ENCODE results near the gene ATAD5.

Gene ATAD5

DNA sequence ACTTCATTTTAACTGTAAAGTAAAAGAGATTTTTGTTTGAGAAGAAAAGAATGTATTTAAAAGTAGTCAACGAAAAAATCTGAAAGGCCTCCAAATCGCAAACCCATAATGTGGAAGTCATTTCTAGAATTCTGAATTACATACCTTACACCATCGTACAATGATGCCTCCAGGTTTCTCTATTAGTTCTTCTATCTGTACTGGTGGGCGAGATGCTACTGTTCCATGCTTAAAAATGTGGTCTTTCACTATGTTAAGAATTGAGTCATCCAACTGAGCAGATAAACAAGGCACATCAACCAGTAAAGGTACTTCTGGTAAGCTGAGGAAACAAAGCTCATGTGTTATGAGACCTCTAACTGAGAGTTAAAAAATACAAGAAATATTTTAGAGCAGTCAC, 35.8 kb upstream of the ATAD5 start:
- Histone ChIP-seq H2AFZ (ENCODE audit: low read depth, low read length, severe bottlenecking) (no peak overlapping the region), H3K36me3 (ENCODE audit: low read length) (peaks cover 35% of the 10 kb centered on the region), H3K27me3 (ENCODE audit: low read length) (no peaks in the 10 kb centered on the region), H3K9me2 (replicated peaks; ENCODE audit: insufficient read depth, low read length) (no peaks in the 10 kb centered on the region), H3K9me3 (ENCODE audit: insufficient read depth, low read length) (no peaks in the 10 kb centered on the region), H3F3A (ENCODE audit: insufficient read depth) (peaks cover 49% of the 10 kb centered on the region), H3K9ac (ENCODE audit: low read length) (no peak overlapping the region), H3K4me3 (ENCODE audit: insufficient read depth, low read length, poor library complexity, severe bottlenecking) (no peak overlapping the region), H3K27ac (ENCODE audit: low read depth, low read length) (no peak overlapping the region), H4K20me1 (ENCODE audit: low read depth, low read length) (no peaks in the 10 kb centered on the region), H3K4me2 (ENCODE audit: low read depth, low read length, poor library complexity, severe bottlenecking) (no peak overlapping the region), H3K79me2 (ENCODE audit: insufficient read depth, low read length) (no peaks in the 10 kb centered on the region)
- TF ChIP-seq, protein P1, sequence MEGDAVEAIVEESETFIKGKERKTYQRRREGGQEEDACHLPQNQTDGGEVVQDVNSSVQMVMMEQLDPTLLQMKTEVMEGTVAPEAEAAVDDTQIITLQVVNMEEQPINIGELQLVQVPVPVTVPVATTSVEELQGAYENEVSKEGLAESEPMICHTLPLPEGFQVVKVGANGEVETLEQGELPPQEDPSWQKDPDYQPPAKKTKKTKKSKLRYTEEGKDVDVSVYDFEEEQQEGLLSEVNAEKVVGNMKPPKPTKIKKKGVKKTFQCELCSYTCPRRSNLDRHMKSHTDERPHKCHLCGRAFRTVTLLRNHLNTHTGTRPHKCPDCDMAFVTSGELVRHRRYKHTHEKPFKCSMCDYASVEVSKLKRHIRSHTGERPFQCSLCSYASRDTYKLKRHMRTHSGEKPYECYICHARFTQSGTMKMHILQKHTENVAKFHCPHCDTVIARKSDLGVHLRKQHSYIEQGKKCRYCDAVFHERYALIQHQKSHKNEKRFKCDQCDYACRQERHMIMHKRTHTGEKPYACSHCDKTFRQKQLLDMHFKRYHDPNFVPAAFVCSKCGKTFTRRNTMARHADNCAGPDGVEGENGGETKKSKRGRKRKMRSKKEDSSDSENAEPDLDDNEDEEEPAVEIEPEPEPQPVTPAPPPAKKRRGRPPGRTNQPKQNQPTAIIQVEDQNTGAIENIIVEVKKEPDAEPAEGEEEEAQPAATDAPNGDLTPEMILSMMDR (IDR thresholded peaks at IDR 0.05; ENCODE audit: insufficient read depth, low read length, poor library complexity, severe bottlenecking) = no peak
- no peak for TF ChIP-seq EZH2phosphoT487 (conservative IDR thresholded peaks at IDR 0.05; ENCODE audit: low read length)

DNA sequence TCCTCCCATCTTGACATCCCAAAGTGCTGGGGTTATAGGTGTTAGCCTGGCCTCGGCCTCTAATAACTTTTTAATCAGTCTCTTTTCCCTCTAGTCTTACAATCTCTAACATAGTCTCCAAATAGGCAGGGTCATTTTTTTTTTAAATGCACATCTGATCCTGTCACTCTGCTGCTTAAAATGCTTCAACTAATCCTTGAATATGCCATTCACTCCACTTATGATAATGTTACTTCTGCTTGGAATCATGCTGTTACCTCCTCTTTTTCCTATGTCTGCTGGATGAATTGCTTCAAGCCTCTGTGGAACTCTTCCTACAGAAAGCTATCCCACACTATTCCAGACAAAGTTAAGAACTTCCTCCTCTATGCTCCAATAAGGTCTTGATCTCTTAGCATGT, 30.1 kb upstream of the ATAD5 start:
- Histone ChIP-seq H3F3A (ENCODE audit: insufficient read depth) (peaks cover 13% of the 10 kb centered on the region; the same call in 1 of the 2 replicates), H3K79me2 (ENCODE audit: insufficient read depth, low read length) (peaks cover 26% of the 10 kb centered on the region), H3K27me3 (ENCODE audit: low read length) (no peaks in the 10 kb centered on the region), H3K4me3 (ENCODE audit: insufficient read depth, low read length, poor library complexity, severe bottlenecking) (no peak overlapping the region), H3K4me2 (ENCODE audit: low read depth, low read length, poor library complexity, severe bottlenecking) (no peak overlapping the region), H3K27ac (ENCODE audit: low read depth, low read length) (no peak overlapping the region), H3K9me3 (ENCODE audit: insufficient read depth, low read length) (no peaks in the 10 kb centered on the region), H4K20me1 (ENCODE audit: low read depth, low read length) (no peaks in the 10 kb centered on the region), H2AFZ (ENCODE audit: low read depth, low read length, severe bottlenecking) (no peak overlapping the region), H3K9ac (ENCODE audit: low read length) (no peak overlapping the region), H3K9me2 (replicated peaks; ENCODE audit: insufficient read depth, low read length) (no peaks in the 10 kb centered on the region), H3K36me3 (ENCODE audit: low read length) (peaks cover 35% of the 10 kb centered on the region)
- no peak for TF ChIP-seq EZH2phosphoT487 (conservative IDR thresholded peaks at IDR 0.05; ENCODE audit: low read length)
- TF ChIP-seq, protein P1 (IDR thresholded peaks at IDR 0.05; ENCODE audit: insufficient read depth, low read length, poor library complexity, severe bottlenecking) = no peak

DNA sequence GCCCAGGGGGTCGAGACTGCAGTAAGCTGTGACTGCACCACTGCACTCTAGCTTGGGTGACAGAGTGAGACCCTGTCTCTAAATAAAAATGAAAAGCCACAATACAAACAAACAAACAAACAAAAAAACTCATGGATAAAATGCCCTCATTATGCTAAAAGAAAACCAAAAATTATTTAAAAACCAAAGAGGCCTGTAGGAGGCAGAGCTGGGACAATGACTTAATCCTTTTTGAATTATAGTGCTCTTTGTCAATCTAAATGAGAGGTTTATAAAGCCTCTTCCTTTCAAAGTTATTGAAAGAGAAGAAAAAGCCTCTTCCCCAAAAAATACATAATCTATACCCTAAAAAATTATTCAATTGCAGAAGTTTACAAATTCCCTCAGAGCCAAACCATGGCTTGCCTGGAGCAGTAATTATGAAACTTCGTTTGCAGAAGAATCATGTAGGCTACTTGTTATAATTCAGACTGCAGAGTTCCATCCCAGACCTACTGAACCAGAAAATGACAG, 25.8 kb upstream of the ATAD5 start:
- TF ChIP-seq EZH2phosphoT487 (conservative IDR thresholded peaks at IDR 0.05; ENCODE audit: low read length) = no peak
- TF ChIP-seq, protein P1 (IDR thresholded peaks at IDR 0.05; ENCODE audit: insufficient read depth, low read length, poor library complexity, severe bottlenecking) = no peak
- Histone ChIP-seq H3K9me2 (replicated peaks; ENCODE audit: insufficient read depth, low read length) (no peaks in the 10 kb centered on the region), H2AFZ (ENCODE audit: low read depth, low read length, severe bottlenecking) (no peak overlapping the region), H3K27me3 (ENCODE audit: low read length) (no peaks in the 10 kb centered on the region), H3F3A (ENCODE audit: insufficient read depth) (peaks cover 36% of the 10 kb centered on the region), H3K9me3 (ENCODE audit: insufficient read depth, low read length) (no peaks in the 10 kb centered on the region), H3K79me2 (ENCODE audit: insufficient read depth, low read length) (peaks cover 57% of the 10 kb centered on the region), H4K20me1 (ENCODE audit: low read depth, low read length) (no peaks in the 10 kb centered on the region), H3K36me3 (ENCODE audit: low read length) (peaks cover 21% of the 10 kb centered on the region; the same call in 1 of the 2 replicates), H3K9ac (ENCODE audit: low read length) (no peak overlapping the region), H3K4me3 (ENCODE audit: insufficient read depth, low read length, poor library complexity, severe bottlenecking) (no peak overlapping the region), H3K27ac (ENCODE audit: low read depth, low read length) (peak overlapping the region; percentile 95; the same call in 1 of the 2 replicates), H3K4me2 (ENCODE audit: low read depth, low read length, poor library complexity, severe bottlenecking) (peak overlapping the region; percentile 65)
